Stimulated activated memory B cell treated with anti-CD40 and anti-IgM and Interleukin-4, amounts not matched to agents 10 μg/mL and 1 μg/mL and 100 μg/mL, for 72 hours (primary cell): ENCODE results near the gene ITGA3.

Experiments
- ATAC-seq: fragments of 150-1000 bp; cut with Tn5 transposase; 2 replicates; pipeline ENCODE4 v1.10.0; 2021
- H3K27ac Mint-ChIP-seq: one replicate; pipeline ENCODE4 v1.8.0; 2022; ENCODE audit warnings: mild to moderate bottlenecking, mixed read lengths
- H3K27me3 Mint-ChIP-seq: one replicate; pipeline ENCODE4 v1.8.0; 2022; ENCODE audit warnings: mixed read lengths
- H3K36me3 Mint-ChIP-seq: one replicate; pipeline ENCODE4 v1.8.0; 2022; ENCODE audit warnings: mixed read lengths
- H3K4me1 Mint-ChIP-seq: one replicate; pipeline ENCODE4 v1.8.0; 2022; ENCODE audit warnings: mixed read lengths
- H3K4me3 Mint-ChIP-seq: one replicate; pipeline ENCODE4 v1.8.0; 2022; ENCODE audit warnings: mild to moderate bottlenecking, moderate library complexity, mixed read lengths
- H3K9me3 Mint-ChIP-seq: one replicate; pipeline ENCODE4 v1.8.0; 2022; ENCODE audit warnings: mixed read lengths

The ITGA3 gene

DNA sequence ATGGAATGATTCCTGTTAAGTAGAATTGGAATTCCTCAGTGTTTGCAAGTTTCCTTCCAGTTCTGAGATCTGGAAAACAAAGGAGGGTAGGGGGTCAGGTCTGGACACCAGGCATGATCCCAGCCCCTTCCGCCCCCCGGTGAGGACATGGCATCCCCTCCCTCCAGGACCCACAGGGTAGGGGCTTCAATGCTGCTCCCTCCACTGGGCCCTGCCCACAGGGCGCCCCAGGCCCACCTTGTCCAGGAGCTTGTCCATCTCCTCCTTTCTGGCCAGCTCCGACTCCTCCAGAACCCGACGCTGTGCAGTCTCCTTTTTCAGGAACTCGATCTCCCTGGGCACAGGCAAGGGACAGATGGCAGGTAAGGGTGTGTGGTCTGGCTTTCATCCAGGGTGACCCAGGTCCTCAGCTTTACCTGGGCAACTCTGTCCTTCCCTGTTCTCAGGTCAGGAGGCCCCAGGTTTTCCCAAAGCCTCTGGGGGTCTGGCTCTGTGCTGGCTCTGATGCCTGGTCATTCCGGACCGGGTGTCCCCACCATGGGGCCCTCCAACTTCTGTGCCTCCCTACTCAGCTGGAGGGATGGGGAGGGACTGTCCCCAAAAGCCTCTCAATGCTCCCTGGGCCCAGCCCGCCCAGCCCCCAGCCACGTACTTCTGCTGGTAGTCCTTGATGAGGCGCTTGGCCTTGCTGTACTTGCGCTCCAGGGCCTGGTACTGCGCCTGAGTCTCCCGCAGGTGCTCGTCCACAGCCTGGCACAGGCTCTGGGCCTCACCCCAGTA is 79.6 kb downstream of the ITGA3 start:
- H3K27me3 Mint-ChIP-seq, result no peaks in the 10 kb centered on the region
- H3K27ac Mint-ChIP-seq, result no peak overlapping the region
- peaks cover 62% of the 10 kb centered on the region for H3K4me1 Mint-ChIP-seq
- no peak for ATAC-seq
- no peak overlapping the region for H3K4me3 Mint-ChIP-seq
- peaks cover 70% of the 10 kb centered on the region for H3K36me3 Mint-ChIP-seq
- no peaks in the 10 kb centered on the region for H3K9me3 Mint-ChIP-seq

DNA sequence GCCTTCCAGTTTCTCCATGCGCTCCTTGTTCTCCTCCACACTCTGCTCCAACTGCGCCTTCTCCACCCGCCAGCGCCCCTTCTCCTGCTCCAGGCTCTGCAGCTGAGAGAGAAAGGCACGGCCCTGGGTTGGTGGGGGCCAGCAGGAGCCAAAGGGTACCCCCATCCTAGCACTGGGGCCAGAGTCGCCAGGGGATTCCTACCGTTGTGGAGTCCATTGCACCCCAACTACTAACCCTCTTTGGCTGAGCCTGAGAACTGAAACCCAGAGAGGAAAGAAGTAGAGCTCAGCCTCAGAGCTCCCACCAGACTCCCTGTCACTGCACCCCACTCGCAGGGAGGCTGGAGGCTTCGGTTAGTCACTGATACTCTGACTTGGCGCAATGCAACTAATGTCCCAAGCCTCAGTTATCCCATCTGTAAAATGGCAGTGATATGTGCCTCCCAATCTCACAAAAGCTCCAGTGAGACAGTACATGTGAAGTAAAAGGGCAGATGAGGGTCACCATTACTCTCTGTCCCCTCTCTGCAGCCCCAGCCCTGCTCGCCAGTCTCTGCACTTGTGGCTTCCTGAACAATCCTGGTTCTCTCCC is 80.3 kb downstream of the ITGA3 start:
- no peak for ATAC-seq
- Mint-ChIP-seq H3K27me3 (no peaks in the 10 kb centered on the region), H3K9me3 (no peaks in the 10 kb centered on the region), H3K36me3 (peaks cover 76% of the 10 kb centered on the region), H3K4me1 (peaks cover 62% of the 10 kb centered on the region), H3K27ac (peak overlapping the region; percentile 60), H3K4me3 (no peak overlapping the region)

DNA sequence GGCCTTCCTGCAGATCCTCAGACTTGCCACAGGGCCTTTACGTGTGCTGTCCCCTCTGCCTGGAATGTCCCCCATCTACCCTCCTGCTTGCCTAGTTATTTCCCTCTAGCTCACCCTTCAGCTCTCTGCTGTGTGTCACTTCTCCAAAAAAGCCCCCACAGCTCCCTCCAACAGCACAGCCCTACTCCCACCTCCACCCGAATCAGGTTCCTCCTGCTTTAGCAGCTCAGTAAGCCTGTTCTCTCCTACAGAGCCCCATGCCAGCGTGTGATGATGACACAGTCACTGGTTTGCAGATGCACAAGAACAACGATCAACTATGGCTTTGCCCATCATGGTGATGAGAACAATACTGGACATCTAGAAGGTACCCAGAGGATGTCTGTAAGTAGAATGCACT is 81.1 kb downstream of the ITGA3 start:
- no peak overlapping the region for H3K4me3 Mint-ChIP-seq
- no peaks in the 10 kb centered on the region for H3K27me3 Mint-ChIP-seq
- peaks cover 62% of the 10 kb centered on the region for H3K4me1 Mint-ChIP-seq
- H3K27ac Mint-ChIP-seq, result peak overlapping the region; percentile 60
- no peaks in the 10 kb centered on the region for H3K9me3 Mint-ChIP-seq
- ATAC-seq, result no peak
- peaks cover 85% of the 10 kb centered on the region for H3K36me3 Mint-ChIP-seq

DNA sequence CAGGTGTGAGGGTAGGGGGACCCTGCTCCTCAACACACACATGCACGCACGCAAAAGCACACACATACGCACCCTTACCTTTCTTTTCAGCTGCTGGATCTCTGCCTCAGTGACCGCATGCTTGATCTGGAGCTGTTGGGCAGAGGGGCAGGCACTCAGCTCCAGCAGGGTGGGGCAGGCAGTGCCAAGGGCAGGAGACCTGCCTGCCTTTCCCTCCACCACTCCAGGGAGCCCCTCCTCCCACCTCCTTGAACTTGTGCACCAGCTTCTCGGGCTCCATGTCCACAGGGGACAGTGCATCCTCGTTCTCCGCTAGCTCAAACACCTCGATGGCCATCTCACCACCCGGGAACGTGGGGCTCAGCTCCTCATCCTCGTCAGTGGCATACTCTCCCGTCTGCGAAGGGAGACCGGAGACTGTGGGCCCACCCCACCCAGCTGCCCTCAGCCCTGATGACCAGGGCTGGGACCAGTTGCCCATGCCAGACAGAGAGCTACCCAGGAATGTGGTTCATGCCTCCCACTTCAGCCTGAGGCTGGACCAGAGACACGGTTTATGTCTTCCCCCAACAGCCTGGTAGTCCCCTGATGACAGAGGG is 83.4 kb downstream of the ITGA3 start:
- H3K36me3 Mint-ChIP-seq, result peaks cover 93% of the 10 kb centered on the region
- ATAC-seq, result no peak
- no peak overlapping the region for H3K4me3 Mint-ChIP-seq
- H3K27ac Mint-ChIP-seq, result peak overlapping the region; percentile 53
- peaks cover 69% of the 10 kb centered on the region for H3K4me1 Mint-ChIP-seq
- no peaks in the 10 kb centered on the region for H3K9me3 Mint-ChIP-seq
- H3K27me3 Mint-ChIP-seq, result no peaks in the 10 kb centered on the region
